H1 (cell line): ENCODE data around the gene NSUN6. TPM values are rescaled to one million over a fixed set of nuclear protein-coding genes. Genes with fewer than 3 reads are reported as not detected.

Experiments
- CTCF ChIA-PET: fragments of 300-600 bp; sonication (Branson Sonifier 250); formaldehyde crosslinking; loops from one replicate; lab custom pipeline; 2021; ENCODE audit not compliant: partially characterized antibody; lab: Charles Lee
- POLR2A ChIA-PET: fragments of 300-600 bp; sonication (Branson Sonifier 250); formaldehyde crosslinking; loops from one replicate; lab custom pipeline; 2021; ENCODE audit warnings: inconsistent platforms; ENCODE audit not compliant: partially characterized antibody; lab: Charles Lee
- DNase-seq, 2 experiments: peaks; one replicate each; pipeline versions ENCODE4 v3.0.0 to v3.0.0-alpha.2; 2010 to 2022; ENCODE audit warnings: low spot score in 2 of 2, low read depth in 1 of 2, mixed read lengths in 1 of 2
- FAIRE-seq: peaks from 2 replicates; lab custom pipeline; 2011; peaks lifted over from hg19 to GRCh38; lab: Jason Lieb, UNC
- H2AFZ ChIP-seq: 2 replicates; pipeline ENCODE4 v1.8.1; 2012; ENCODE audit warnings: low read length, inconsistent platforms
- H2AK5ac ChIP-seq: 2 replicates; pipeline ENCODE4 v1.6.1; 2013; ENCODE audit warnings: low read depth, low read length
- H2BK120ac ChIP-seq: replicated peaks from 2 replicates; pipeline ENCODE3; 2013; ENCODE audit warnings: low read depth, low read length, inconsistent platforms
- H2BK12ac ChIP-seq: 2 replicates; pipeline ENCODE4 v1.6.1; 2013; ENCODE audit warnings: low read depth, low read length
- H2BK15ac ChIP-seq: 2 replicates; pipeline ENCODE4 v1.6.1; 2013; ENCODE audit warnings: low read length
- H2BK20ac ChIP-seq: 2 replicates; pipeline ENCODE4 v1.6.1; 2013; ENCODE audit warnings: low read length
- H2BK5ac ChIP-seq: 2 replicates; pipeline ENCODE4 v1.6.1; 2013; ENCODE audit warnings: low read depth, low read length
- H3K14ac ChIP-seq: 2 replicates; pipeline ENCODE4 v1.6.1; 2013; ENCODE audit warnings: inconsistent platforms; ENCODE audit not compliant: insufficient read length
- H3K18ac ChIP-seq: 2 replicates; pipeline ENCODE4 v1.6.1; 2013; ENCODE audit warnings: low read length; ENCODE audit errors: extremely low read depth
- H3K23ac ChIP-seq: 2 replicates; pipeline ENCODE4 v1.6.1; 2013; ENCODE audit warnings: inconsistent platforms; ENCODE audit not compliant: insufficient read length
- H3K23me2 ChIP-seq: 2 replicates; pipeline ENCODE4 v1.6.1; 2013; ENCODE audit warnings: low read depth, low read length
- H3K27ac ChIP-seq: 2 replicates; pipeline ENCODE4 v1.6.1; 2011; ENCODE audit warnings: low read depth, low read length, inconsistent platforms
- H3K27me3 ChIP-seq, 4 experiments: replicated peaks in 1 of 4; 1 replicate in 1 of 4; 2 replicates in 3 of 4; pipeline versions ENCODE4 v1.6.1 to v1.8.1; 2011 to 2013; ENCODE audit warnings: low read length in 3 of 4, mild to moderate bottlenecking in 3 of 4, inconsistent platforms in 2 of 4, mixed read lengths in 2 of 4, moderate library complexity in 1 of 4; ENCODE audit not compliant: control insufficient read depth in 3 of 4, insufficient read depth in 3 of 4; ENCODE audit errors: extremely low read depth in 1 of 4
- H3K36me3 ChIP-seq, 4 experiments: 2 replicates each; pipeline versions ENCODE4 v1.6.1 to v1.8.1; 2011 to 2013; ENCODE audit warnings: mild to moderate bottlenecking in 4 of 4, low read length in 3 of 4, moderate library complexity in 2 of 4, control low read depth in 1 of 4, inconsistent platforms in 1 of 4; ENCODE audit not compliant: insufficient read depth in 4 of 4, control insufficient read depth in 2 of 4
- H3K4ac ChIP-seq: replicated peaks from 2 replicates; pipeline ENCODE3; 2013; ENCODE audit warnings: low read length, low read depth, mixed read lengths, inconsistent platforms; ENCODE audit not compliant: insufficient read length
- H3K4me1 ChIP-seq, 4 experiments: replicated peaks in 1 of 4; 1 replicate in 1 of 4; 2 replicates in 3 of 4; pipeline versions ENCODE4 v1.6.1 to v1.8.1; 2011 to 2013; ENCODE audit warnings: low read length in 3 of 4, inconsistent platforms in 2 of 4, mixed read lengths in 1 of 4; ENCODE audit not compliant: insufficient read depth in 4 of 4, control insufficient read depth in 3 of 4
- H3K4me2 ChIP-seq, 2 experiments: 2 replicates each; pipeline versions ENCODE4 v1.6.1 to v1.8.1; 2011 to 2013; ENCODE audit warnings: low read depth in 2 of 2, low read length in 2 of 2, control low read depth in 1 of 2, inconsistent platforms in 1 of 2, mild to moderate bottlenecking in 1 of 2; ENCODE audit not compliant: insufficient read depth in 1 of 2
- H3K4me3 ChIP-seq, 4 experiments: fragments of 200-600, 300-600 bp in 1 of 4; sonication (generic), shearing (Covaris generic), sonication (Bioruptor Twin) in 1 of 4; 2 replicates each; pipeline versions ENCODE4 v1.5.1 to v1.8.1; 2011 to 2016; ENCODE audit warnings: low read length in 4 of 4, low read depth in 3 of 4, control low read depth in 2 of 4, inconsistent platforms in 2 of 4, mild to moderate bottlenecking in 2 of 4, mixed read lengths in 1 of 4, moderate library complexity in 1 of 4; ENCODE audit not compliant: insufficient read depth in 2 of 4; ENCODE audit errors: extremely low read depth in 1 of 4
- H3K56ac ChIP-seq: replicated peaks from 2 replicates; pipeline ENCODE3; 2013; ENCODE audit warnings: low read depth, mild to moderate bottlenecking, mixed read lengths, low read length, inconsistent platforms; ENCODE audit not compliant: insufficient read length
- H3K79me1 ChIP-seq: 2 replicates; pipeline ENCODE4 v1.6.1; 2013; ENCODE audit warnings: low read depth, low read length, control low read depth
- H3K79me2 ChIP-seq, 2 experiments: 2 replicates each; pipeline versions ENCODE4 v1.6.1 to v1.8.1; 2012 to 2013; ENCODE audit warnings: low read length in 2 of 2, mild to moderate bottlenecking in 2 of 2, inconsistent platforms in 1 of 2; ENCODE audit not compliant: insufficient read depth in 2 of 2, control insufficient read depth in 1 of 2
- H3K9ac ChIP-seq, 4 experiments: replicated peaks in 1 of 4; 1 replicate in 1 of 4; 2 replicates in 3 of 4; pipeline versions ENCODE4 v1.6.1 to v1.8.1; 2011 to 2013; ENCODE audit warnings: low read depth in 3 of 4, low read length in 3 of 4, control low read depth in 2 of 4, mild to moderate bottlenecking in 2 of 4, moderate library complexity in 2 of 4, inconsistent platforms in 1 of 4; ENCODE audit errors: extremely low read depth in 1 of 4
- H3K9me3 ChIP-seq, 2 experiments: 2 replicates each; pipeline versions ENCODE4 v1.6.1 to v1.8.1; 2012 to 2013; ENCODE audit warnings: mild to moderate bottlenecking in 2 of 2, moderate library complexity in 2 of 2, control low read depth in 1 of 2, inconsistent platforms in 1 of 2, low read depth in 1 of 2, low read length in 1 of 2, mixed read lengths in 1 of 2; ENCODE audit not compliant: insufficient read depth in 2 of 2
- H4K20me1 ChIP-seq, 2 experiments: replicated peaks in 1 of 2; 2 replicates each; pipeline versions ENCODE3 to v1.8.1; 2011 to 2013; ENCODE audit warnings: inconsistent platforms in 2 of 2, low read length in 2 of 2, mild to moderate bottlenecking in 1 of 2; ENCODE audit not compliant: insufficient read depth in 2 of 2, control insufficient read depth in 1 of 2
- H4K5ac ChIP-seq: 2 replicates; pipeline ENCODE4 v1.6.1; 2013; ENCODE audit warnings: low read length, low read depth, mixed read lengths, inconsistent platforms; ENCODE audit not compliant: insufficient read length
- H4K8ac ChIP-seq: 2 replicates; pipeline ENCODE4 v1.8.0; 2013; ENCODE audit warnings: mild to moderate bottlenecking, moderate library complexity, low read length, inconsistent platforms; ENCODE audit not compliant: insufficient read depth; ENCODE audit errors: extremely low read depth
- H4K91ac ChIP-seq: replicated peaks from 2 replicates; pipeline ENCODE3; 2013; ENCODE audit warnings: low read length, mixed read lengths, inconsistent platforms; ENCODE audit not compliant: insufficient read length
- JUN ChIP-seq: IDR thresholded peaks from 2 replicates; pipeline ENCODE4 v1.6.1; 2011; ENCODE audit warnings: low read depth, mild to moderate bottlenecking, improper control_type of control experiment, low read length
- SP1 ChIP-seq: IDR thresholded peaks from 2 replicates; pipeline ENCODE4 v1.6.1; 2011; ENCODE audit warnings: low read depth, low read length
- SRF ChIP-seq: IDR thresholded peaks from 2 replicates; pipeline ENCODE4 v1.6.1; 2011; ENCODE audit warnings: mild to moderate bottlenecking, low read depth, low read length, moderate library complexity
- TEAD4 ChIP-seq: IDR thresholded peaks from 2 replicates; pipeline ENCODE4 v1.6.1; 2012; ENCODE audit warnings: low read depth, low read length, inconsistent platforms, mixed read lengths
- WGBS, 2 experiments: shearing (Covaris generic) in 1 of 2; methylation state at CpG; one replicate each; pipeline versions ENCODE4 v1.1.6 to v1.1.7; 2013 to 2015; ENCODE audit warnings: low lambda C conversion rate in 2 of 2, mixed read lengths in 2 of 2, inconsistent platforms in 1 of 2, low coverage in 1 of 2, missing lambda C conversion rate in 1 of 2; ENCODE audit not compliant: insufficient replicate concordance in 2 of 2, insufficient coverage in 1 of 2, insufficient read length in 1 of 2; ENCODE audit errors: extremely low coverage in 1 of 2, missing lambda C conversion rate in 1 of 2; 5-methylcytosine and 5-hydroxymethylcytosine counted together
- polyA plus RNA-seq, 7 experiments: library from polyadenylated mRNA; depleted of rRNA in 3 of 7; stranded (reverse) in 5 of 7; unstranded in 2 of 7; fragments of >200 nt in 5 of 7; fragments of 200-250 nt in 2 of 7; gene quantifications; 1 replicate in 5 of 7; 2 replicates in 1 of 7; 4 replicates in 1 of 7; pipeline versions ENCODE4 v1.2.1 to v1.2.3, GENCODE V29; 2011 to 2013; ENCODE audit warnings: missing spikeins in 2 of 7, mixed read lengths in 2 of 7
- total RNA-seq: library from RNA; stranded (reverse); fragmentation: NEBNext Ultra II Directional; extraction: Animal tissue kit (Norgen Biotek cat#: 25700); gene quantifications from 2 replicates; pipeline ENCODE4 v1.2.1, GENCODE V29; 2021

The NSUN6 gene
- total and polyA plus RNA-seq, 2 of the 8 experiments (the other 6 are each of a cell fraction or from before 2014, with no cell fraction given): 5.9 to 14.4 TPM

DNA sequence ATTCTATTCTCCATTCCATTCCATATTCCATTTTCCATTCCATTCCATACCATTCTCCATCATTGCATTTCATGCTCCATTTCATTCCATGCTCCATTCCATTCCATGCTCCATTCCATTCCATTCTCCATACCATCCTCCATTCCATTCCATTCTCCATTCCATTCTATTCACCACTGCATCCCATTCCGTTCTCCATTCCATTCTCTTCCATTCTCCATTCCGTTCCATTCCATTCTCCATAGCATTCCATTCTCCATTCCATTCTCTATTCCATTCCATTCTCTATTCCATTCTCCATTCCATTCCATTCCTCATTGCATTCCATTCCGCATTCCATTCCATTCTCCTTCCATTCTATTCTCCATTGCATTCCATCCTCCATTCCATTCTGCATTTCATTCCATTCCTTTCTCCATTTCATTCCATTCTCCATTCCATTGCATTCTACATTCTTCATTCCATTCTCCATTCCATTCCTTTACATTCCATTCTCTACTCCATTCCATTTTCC is 84.0 kb downstream of the NSUN6 start:
- H3K79me1 ChIP-seq: no peaks in the 10 kb centered on the region
- no peaks in the 10 kb centered on the region for H3K79me2 ChIP-seq
- H3K9me3 ChIP-seq: peaks cover 0 to 92% of the 10 kb centered on the region in 2 experiments; a peak in 2 of 4 replicates
- H3K14ac ChIP-seq: no peak overlapping the region
- no peak overlapping the region for H2AFZ ChIP-seq
- no peak for FAIRE-seq
- H3K4me3 ChIP-seq: no peak overlapping the region
- no peak overlapping the region for H3K4me2 ChIP-seq
- H2BK15ac ChIP-seq: no peak overlapping the region
- H3K36me3 ChIP-seq: no peaks in the 10 kb centered on the region
- no peak overlapping the region for H2BK5ac ChIP-seq
- H3K27ac ChIP-seq: no peak overlapping the region
- H2BK12ac ChIP-seq: peak overlapping the region; percentile 68; the same call in 1 of the 2 replicates
- H2BK120ac ChIP-seq: no peak overlapping the region
- no peak overlapping the region for H3K4ac ChIP-seq
- H4K5ac ChIP-seq: no peak overlapping the region
- H3K23ac ChIP-seq: no peak overlapping the region
- H3K4me1 ChIP-seq: no peaks in the 10 kb centered on the region
- H3K27me3 ChIP-seq: no peaks in the 10 kb centered on the region
- ChIA-PET CTCF (no interaction called here), POLR2A (no interaction called here)
- no peak overlapping the region for H3K18ac ChIP-seq
- H4K91ac ChIP-seq: no peak overlapping the region
- 94 to 100% methylated on average over 3 of the region's 3 CpGs for WGBS, 2 experiments
- no peak overlapping the region for H3K56ac ChIP-seq
- H3K9ac ChIP-seq: no peak overlapping the region
- no peaks in the 10 kb centered on the region for H4K20me1 ChIP-seq
- no peak for TF ChIP-seq SRF
- TF ChIP-seq JUN: no peak
- TF ChIP-seq SP1: 0 out of 2 replicates have a peak, but pooled peaks have one; percentile 61
- TF ChIP-seq TEAD4: peak; percentile 76; the same call in 1 of the 2 replicates
- DNase-seq: no peak
- peaks cover 83% of the 10 kb centered on the region; the same call in 1 of the 2 replicates for H3K23me2 ChIP-seq
- no peak overlapping the region for H4K8ac ChIP-seq
- H2AK5ac ChIP-seq: no peak overlapping the region; the same call in 1 of the 2 replicates
- H2BK20ac ChIP-seq: no peak overlapping the region
